ENCODE data around the gene EOLA2.

DNA sequence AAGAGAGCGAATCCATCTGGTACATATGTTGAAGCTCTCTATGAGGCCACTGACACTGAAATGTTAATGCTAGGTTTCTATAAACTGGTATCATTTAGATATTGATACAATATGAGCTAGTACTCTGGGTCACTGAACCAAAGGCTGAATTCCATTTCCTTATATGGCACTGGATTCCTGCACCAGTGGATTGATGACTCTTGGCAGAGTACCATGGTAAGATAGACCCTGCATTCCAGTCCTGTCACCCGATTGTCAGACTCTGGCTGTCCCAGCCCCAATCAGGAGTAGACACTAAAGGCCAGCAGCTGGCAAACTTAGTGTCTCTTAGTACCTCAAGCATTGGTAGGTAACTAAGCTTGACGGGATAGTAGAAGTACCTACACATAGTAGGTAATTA is 44.0 kb upstream of the EOLA2 start:
- TF ChIP-seq, protein P1, sequence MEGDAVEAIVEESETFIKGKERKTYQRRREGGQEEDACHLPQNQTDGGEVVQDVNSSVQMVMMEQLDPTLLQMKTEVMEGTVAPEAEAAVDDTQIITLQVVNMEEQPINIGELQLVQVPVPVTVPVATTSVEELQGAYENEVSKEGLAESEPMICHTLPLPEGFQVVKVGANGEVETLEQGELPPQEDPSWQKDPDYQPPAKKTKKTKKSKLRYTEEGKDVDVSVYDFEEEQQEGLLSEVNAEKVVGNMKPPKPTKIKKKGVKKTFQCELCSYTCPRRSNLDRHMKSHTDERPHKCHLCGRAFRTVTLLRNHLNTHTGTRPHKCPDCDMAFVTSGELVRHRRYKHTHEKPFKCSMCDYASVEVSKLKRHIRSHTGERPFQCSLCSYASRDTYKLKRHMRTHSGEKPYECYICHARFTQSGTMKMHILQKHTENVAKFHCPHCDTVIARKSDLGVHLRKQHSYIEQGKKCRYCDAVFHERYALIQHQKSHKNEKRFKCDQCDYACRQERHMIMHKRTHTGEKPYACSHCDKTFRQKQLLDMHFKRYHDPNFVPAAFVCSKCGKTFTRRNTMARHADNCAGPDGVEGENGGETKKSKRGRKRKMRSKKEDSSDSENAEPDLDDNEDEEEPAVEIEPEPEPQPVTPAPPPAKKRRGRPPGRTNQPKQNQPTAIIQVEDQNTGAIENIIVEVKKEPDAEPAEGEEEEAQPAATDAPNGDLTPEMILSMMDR (IDR thresholded peaks at IDR 0.05), result no peak
- TF ChIP-seq EP300 (IDR thresholded peaks at IDR 0.05) (no peak), POLR2A (IDR thresholded peaks at IDR 0.05) (no peak)

Measured in tibial nerve (tissue), 4 donors.